ENCODE data around the gene DDX23.

DDX23 gene

DNA sequence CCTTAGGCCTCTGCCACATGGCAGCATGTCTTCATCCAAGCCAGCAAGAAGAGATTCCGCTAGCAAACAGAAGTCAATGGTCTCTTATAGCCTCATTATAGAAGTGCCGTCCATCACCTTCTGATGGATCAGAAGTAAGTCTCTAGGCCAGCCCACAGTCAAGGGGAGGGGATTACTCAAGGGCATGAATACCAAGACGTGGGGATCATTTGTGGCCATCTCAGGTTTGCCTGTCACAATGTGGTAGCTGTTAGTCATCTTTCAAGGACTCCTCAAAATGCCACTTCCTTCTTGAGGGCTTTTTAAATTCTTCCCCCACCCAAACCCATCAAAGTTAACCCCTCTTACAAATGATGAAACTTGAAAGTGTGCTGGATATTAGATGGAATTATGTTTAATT is 55.0 kb downstream of the DDX23 start:
- peak; percentile 61 for DNase-seq (ENCODE audit: low read depth, low spot score)

DNA sequence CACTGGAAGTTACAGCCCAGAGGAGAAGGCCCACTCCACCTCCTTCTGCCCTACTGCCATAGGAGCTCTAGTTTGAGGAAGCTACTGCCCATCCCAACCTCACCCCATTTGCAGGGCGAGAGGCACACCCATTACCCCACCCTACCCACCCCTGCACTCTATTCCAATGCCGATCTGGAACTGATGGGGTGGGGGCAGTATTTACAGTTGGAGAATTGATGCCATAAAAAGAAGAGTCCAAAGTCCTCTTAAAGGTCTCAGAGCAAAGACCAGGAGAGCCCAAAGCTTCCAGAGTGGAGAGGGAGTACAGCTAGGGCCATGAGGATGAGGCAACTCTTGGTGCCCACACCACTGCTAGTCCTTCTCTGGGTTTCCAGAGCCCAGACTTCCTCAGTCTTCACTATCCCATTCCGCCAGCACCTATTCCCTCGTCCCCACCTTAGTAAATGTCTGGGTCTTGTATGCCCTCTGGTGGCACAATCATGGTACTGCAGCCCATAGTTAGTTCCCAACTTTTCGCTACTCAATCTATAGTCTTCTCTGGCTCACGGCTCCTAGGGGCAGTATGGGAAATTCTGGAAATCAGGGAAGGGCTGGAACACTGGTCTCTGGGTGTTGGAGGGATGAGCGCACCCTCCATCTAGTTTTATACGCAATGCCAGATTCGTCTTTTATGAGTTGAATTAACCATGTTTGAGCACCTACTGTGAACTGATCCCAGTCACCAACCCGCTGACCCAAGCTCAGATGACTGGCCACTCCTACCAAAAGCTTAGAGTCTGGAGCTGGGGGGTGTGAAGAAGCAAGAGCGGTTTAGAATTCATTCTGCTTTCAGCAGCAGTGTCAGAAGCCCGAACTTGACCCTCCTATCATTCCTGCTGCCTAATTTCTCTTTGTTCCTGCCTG is 56.2 kb downstream of the DDX23 start:
- DNase-seq (ENCODE audit: low read depth, low spot score): peak; percentile 85

DNA sequence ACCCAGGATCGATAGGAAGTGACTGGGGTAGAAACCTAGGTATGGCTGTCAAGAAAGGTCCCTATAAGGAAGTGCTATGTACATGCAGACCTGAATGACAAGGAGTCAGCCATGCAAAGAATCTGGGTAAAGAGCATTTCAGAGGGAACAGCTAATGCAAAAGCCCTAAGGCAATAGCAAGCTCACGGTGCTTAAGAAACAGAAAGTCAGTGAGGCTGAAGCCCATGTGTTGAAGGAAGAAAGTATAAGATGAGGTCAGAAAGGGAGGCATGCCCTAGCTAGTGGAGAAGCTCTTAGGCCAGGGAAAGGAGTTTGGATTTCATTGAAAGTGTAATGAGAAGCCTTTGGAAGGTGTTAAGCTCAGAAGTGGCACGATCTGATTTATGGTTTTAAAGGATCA is 57.1 kb downstream of the DDX23 start:
- DNase-seq (ENCODE audit: low read depth, low spot score): no peak

DNA sequence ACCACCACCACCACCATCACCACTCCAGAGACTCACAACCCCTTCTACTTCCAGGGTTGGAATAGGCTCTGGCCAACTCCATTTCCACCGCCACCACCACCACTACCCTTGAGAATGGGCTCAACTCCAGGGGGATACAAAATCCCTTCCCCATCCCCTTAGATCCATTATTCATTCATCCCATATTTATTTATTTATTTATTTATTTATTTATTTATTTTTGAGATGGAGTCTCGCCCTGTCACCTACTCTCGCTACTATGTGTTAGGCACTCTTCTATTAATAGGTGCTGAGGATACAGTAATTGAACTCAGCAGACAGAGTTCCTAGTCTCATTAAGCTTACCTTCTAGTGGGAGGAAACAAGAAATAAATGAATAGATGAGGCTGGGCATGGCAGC is 58.3 kb downstream of the DDX23 start:
- no peak for DNase-seq (ENCODE audit: low read depth, low spot score)

DNA sequence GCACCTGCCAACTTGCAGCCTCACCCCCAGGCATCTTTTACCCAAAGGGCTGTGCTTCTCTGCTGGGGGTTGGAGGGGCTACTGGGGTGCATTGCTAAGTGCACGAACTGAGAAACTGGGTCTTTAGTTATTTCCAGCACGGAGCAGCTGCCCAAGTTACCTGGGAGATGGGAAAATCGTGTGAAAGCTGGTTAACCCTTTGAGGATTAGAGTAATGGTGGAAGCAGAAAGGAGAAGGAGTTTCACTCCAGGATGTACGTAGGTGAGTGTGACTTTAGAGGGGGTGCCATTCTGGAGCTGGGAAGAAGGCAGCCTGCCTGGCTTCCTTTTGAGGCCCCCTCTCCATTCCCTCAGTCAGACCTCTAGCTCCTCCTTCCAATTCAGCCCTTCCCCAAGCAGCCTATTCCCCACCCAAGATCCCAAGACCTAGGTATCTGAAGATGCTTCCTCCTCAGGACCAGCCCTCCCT is 62.1 kb downstream of the DDX23 start:
- DNase-seq (ENCODE audit: low read depth, low spot score): no peak

DNA sequence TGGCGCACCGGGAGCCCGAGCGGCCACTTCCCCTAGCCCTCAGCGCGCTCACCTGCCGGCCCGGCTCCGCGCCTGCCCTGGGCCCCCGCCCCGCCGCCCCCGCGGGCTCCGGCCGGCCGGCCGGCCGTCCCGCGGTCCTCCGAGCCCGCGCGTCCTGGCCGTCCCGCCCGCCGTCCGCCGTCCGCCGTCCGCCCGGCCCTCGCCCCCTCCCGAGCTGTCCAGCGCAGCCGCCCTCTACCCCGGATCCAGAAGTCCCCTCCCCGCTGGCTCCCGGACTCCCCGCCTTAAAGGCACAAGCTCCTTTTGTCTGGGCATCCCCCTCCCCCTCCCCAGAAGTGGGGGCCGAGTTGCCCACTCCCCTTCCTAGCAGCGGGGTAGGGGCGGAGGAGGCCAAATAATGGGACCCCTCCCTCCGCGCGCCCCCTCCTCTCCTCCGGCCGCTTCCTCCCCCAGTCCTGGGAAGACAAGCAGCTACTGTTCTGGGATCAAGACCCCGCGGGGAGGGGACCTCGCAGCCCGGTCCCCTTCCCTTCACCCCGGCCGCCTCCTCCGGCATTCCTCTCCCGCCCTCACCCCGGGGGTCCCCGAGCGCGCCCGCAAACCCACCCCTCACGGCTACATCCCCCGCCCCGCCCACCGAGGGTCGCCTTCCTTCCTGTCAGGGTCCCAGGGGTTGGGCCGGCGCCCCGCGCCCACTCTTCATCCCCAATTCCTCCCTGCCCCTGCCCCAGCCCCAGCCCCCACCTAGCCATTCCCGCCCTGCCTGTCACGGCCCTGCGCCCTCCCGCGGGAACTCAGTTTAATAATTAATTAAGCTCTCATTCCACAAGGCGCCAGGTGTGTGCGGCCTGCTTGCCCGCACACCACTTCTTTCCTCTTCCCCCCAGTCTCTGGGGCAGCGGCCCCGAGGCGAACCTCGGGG is 62.8 kb downstream of the DDX23 start, which contains the start of gene ADCY6:
ADCY6 (minus strand) TSS at position 236 of the 922 bp plus-strand sequence. CDS start 5,655 bp downstream, outside the sequence.
- peak; percentile 87 for DNase-seq (ENCODE audit: low read depth, low spot score)

DNA sequence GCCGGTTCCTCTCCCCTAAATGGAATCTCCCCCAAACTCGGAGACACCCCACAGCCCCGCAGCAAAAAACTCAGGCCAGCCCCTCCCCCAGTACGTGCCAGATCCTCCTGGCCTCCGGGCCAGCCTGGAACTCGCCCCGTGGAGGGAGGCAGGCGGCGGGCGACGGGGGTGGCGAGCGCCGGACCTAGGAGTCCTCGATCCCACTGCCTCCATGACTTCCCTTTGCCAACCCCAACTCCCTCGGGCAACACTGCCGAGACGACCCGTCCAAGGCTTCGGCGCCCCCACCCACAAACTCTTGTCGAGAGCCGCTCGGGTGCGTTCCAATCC is 63.5 kb downstream of the DDX23 start:
- DNase-seq (ENCODE audit: low read depth, low spot score): peak; percentile 45

DNA sequence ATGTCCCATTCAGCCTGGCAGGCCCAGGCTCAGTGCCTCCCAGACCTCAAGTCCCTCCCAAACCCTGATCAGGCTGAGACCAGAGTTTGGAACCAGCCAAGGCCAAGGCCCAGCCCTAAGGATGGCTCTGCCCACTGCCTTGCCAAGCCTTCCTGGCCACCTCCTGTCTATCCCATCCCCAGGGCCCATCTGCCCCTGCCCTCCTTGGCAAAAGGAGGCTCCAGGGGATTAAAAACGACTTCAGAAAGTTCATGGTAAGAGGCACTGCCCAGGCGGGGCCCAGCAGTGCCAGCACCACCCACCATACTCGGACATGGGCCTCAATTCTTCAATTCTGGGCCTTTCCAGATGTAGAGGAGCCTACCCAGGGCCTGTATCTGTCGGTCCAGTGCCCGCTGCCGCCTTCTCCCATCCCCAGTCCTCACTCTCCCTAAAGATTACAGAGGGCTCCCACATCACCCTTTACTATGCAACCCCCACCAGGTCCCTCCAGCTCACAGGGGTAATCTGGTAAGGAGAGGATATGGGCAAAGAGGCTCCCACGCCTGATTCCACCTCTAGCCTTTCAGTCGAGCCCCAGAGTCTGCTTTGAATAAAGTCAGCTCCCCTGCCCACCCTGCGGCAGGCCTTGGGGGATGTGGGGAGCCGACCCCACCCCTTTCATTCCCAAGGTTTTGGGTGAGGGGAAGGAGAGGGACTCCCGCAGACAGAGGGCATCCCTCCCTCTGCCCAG is 64.0 kb downstream of the DDX23 start:
- peak; percentile 29 for DNase-seq (ENCODE audit: low read depth, low spot score)

DNA sequence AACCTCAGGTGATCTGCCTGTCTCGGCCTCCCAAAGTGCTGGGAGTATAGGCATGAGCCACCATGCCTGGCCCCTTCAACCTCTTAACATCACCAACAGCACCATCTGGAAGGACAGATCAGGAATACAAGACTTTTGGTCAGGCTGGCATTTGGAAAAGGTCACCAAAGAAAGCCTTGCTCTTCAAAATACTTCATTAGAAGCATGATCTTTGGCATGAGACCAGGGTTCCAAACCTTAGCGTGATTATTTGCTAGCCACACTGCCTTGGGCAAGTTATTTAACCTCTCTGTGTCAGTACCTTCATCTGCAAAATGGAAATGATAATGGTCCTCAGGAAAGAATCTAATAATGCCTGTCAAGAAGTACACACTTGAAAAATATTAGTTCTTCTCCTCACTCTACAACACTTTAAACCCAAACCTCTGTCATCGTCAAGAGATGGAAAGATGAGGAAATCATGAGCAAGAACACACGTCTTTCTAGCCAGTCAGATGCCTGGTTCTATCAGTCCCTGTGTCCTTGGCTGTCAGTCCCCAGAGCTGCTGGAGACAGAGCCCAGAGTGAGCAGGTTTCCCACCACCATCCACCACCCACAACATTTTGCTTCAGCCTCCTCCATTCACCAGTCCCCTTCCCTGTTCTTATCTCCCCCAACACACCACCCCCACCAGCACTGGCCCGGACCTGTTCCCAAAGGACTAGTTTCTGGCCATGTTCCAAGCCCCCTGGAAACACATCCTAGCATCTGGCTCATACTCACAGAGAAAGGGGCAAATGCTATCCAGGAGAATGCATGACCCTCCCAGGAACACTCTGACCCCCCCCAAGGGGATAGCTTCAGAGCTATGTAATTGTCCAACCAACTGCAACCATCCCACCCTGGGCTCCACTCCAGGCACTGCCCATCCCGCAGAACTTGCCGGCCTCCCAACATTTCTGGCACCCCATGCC is 65.1 kb downstream of the DDX23 start:
- DNase-seq (ENCODE audit: low read depth, low spot score): no peak

DNA sequence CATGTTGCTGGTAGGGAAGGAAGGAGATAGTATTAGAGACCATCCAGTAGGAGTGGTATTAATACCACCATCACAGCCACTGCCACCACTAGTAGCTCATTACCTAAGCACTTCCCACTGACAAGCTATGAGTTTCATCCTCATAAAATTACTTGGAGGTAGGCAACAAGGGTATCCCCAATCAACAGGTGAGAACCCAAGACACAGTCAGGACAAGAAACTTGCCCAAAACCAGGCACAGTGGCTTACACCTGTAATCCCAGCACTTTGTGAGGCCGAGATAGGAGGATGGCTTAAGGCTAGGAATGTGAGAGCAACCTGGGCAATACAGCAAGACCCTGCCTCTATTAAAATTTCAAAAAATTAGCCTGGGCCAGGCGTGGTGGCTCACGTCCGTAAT is 68.5 kb downstream of the DDX23 start:
- DNase-seq (ENCODE audit: low read depth, low spot score): no peak

DNA sequence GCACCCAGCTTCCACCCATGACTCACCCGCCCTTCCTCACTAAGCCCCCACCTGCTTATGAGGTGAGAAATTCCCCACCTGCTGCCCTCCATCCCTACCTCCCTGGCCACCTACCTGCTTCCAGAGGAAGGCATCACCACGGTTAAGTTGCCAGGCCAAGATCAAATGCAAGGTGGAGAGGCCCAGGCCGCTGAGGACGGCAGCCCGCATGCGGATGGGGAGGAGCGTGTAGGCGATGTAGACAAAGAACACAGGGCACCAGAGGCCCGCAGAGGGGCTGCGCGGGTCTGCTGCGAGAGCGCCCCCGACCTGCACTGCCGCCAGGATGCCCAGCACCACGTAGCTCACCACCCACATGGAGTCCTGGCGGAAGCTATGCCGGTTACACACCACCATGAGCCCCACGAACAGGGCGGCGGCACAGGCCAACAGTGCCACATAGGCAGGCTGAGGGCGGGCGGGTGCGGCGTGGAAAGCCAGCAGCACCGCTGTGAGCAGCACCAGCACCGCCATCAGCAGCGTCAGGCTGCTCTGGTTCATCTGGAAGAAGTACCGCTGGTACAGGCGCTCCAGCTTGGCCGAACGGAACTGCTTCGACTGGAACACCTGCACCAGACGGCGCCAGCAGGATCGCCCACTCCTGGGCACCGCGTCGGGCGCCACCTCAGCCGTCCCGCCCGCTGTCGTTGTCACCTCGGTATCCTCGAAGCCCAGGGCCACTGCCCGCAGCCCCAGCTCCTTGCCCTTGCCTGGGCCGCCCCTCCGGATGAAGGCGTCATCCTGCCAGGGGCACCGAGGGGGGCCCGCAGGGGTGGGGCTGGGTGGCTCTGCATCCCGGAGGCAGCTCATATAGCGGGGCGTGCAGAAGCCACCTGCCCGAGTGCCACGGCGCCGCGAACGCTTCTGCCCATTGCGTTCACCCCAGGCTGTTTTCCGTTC is 69.2 kb downstream of the DDX23 start:
- DNase-seq (ENCODE audit: low read depth, low spot score): no peak

DNA sequence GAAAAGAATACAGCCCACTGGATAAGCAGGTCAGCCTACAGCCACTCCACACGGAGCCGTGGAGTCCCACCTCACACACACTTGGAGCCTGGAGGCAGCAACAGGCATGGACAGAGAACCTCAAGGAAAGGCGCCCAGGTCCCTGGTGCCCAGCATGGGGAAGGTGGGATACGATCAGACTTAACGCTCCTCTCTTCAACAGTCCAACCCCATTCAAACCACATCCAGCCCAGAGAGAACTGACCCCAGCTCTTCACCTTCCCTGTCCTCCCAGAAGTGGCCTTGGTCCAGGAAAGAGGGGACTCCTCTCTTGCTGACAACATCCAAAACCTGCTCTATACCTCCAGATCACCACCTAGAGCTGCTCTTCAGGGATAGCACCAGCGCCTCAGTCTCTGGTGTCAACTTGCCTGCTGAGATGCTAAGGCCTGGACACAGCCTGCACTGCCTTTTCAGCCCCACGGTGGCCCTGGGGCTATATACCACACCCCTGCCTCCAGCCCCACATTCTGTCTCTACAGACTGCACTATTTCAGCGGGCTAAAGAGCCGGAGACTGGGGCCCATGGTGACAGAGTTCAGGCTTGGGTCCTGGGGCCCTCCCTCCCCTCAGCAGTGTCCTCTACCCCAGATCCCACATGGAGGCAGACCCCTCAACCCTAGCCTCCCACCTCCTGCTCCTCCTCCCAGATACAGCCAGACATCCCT is 70.1 kb downstream of the DDX23 start:
- DNase-seq (ENCODE audit: low read depth, low spot score): no peak

DNA sequence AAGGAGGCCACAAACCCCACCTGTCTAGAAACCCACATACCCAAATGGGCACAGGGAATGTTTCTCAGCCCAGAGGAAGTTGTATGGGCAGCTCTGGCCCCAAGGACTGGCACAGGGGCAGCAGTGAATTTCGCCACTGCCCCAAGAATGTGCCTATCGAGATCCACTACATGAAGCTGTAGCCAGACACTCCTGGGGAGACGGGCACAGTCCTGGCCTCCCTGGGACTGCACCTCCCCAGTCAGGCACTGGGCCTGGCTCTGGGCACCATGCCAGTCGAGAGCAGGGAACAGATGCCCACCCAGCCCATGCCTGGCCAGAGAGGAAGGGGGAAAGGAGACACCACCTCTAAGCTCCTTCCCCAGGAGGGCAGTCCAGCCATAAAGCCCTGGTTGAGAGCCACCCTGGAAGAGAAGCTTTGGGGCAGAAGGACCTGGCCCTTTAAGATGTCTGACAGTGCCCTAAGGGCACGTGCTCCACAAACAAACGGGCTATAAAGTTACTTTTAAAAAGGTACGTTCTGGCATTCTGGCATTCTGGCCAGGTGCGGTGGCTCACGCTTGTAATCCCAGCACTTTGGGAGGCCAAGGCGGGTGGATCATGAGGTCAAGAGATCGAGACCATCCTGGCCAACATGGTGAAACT is 71.5 kb downstream of the DDX23 start:
- no peak for DNase-seq (ENCODE audit: low read depth, low spot score)

DNA sequence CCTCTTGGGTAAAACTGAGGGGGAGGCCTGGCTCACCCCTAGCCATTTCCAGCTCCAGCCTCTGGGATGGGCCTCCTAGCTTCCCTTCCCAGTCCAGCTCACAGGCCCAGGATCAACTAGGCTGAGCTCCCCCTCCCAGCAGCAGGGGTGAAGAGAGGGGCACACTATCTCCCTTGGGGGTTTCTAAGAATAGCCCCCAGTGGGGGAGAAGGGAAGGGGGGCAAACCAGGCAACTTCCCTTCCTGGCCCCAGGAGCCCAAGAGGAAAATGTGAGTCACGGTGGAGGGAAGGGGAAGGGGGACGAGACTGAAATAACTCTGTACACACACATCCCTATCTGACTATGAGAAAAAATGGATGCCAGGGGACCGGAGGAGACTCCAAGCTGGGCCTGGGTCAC is 72.1 kb downstream of the DDX23 start:
- peak; percentile 70 for DNase-seq (ENCODE audit: low read depth, low spot score)

Data from astrocyte of the hippocampus (primary cell).